Measurements from ENCODE around the gene WSCD2.

WSCD2 gene

DNA sequence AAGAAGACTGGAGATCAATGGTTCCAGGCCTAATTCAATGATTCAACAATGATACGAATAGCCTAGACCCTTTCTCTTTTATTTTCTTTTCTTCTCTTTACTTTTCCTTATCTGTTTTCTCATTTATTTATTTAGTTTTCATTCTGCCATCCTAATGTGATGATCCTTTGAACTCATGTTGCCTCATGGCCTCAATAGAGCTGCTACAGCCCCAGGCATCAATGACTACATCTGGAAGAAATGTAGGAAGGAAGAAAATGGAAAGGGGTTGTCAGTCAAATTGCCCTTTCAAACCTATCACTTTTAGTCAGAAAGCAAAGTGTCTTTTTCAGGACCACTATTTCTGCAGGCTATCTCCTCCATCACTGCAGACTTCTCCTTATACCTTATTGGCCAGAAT, 140.1 kb downstream of the WSCD2 start:
- DNase-seq (ENCODE audit: low spot score) = no peak

- DNase-seq (ENCODE audit: low spot score) = no peak
Measured at GRCh38 chr12:108270035-108270848, 141.2 kb downstream of the WSCD2 start.

DNA sequence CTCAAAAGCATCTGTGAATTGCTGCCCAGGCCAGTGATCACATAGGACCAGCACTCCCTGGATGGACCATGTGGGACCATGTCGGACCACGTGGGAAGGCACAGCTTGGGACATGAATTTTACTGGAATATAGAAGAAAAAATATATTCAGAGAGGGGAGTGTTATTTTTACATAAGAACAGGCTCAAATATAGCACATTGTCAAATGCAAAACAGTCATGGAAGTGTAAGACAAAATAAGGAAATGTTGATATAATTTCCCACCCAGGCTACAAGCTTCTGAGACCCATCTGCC, 141.7 kb downstream of the WSCD2 start:
- no peak for DNase-seq (ENCODE audit: low spot score)

- no peak for DNase-seq (ENCODE audit: low spot score)
Measured at GRCh38 chr12:108271951-108272872, 143.1 kb downstream of the WSCD2 start.

DNA sequence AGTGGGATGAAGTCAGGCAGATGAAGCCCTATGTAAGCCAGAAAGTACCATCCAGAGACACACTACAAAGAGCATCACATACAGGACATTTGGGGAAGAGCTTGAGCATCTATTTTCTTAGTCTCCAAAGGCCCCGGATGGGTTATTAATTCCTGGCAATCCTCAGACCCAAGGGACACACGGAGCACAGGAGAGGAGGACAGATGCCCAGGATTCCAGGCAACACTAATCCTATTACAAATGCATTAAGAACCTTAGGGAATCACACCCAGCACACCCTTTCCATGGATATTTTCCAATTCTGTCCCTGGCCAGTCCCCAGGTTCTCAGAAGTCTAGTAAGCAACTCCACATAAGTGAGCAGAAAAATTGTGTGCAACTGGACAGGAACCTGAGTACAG, 144.1 kb downstream of the WSCD2 start:
- DNase-seq (ENCODE audit: low spot score) = no peak

- DNase-seq (ENCODE audit: low spot score) = no peak
Measured at GRCh38 chr12:108277613-108278012, 148.5 kb downstream of the WSCD2 start.

GRCh38 chr12:108282160-108282559, 153.1 kb downstream of the WSCD2 start:
- DNase-seq (ENCODE audit: low spot score) = no peak

DNA sequence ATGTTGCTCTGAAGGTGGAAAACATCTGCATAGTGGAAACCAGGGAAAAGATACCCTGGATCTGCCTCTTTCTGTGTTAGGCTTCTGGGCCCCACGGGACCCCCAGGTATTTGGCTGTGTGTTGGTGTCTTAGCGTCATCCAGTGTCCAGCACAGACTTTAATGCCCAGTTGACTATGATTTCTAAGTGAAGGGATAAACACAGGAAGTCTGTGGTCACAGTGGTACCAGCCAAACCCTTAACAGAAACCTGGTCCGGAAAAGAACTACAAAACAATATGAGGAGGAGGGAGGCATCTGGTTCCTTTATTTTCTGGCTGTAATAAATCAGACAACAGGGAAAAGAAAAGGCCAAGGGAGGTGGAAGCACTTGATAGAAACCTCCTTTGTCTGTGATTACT, 153.6 kb downstream of the WSCD2 start:
- no peak for DNase-seq (ENCODE audit: low spot score)

- DNase-seq (ENCODE audit: low spot score) = no peak
Measured at GRCh38 chr12:108284163-108284562, 155.1 kb downstream of the WSCD2 start.

DNA sequence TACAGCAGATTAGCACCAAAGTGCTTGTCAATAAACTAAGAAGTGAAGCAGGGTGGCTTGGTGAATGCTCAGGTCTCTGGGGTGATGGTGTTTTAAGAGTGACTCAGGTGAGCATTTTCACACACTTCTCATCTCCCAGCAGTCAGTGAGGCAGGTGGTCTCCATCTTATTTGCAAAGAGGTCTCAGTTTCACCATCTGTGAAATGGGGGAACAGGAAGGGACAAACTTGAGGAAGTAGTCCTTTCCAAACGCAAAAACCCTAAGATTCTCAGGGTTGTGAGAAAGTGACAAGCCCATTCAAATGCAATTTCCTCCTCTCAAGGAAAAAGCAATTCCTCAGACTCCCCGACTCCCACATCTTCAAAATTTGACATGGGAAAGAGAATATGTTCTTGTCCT, 155.9 kb downstream of the WSCD2 start:
- no peak for DNase-seq (ENCODE audit: low spot score)

DNA sequence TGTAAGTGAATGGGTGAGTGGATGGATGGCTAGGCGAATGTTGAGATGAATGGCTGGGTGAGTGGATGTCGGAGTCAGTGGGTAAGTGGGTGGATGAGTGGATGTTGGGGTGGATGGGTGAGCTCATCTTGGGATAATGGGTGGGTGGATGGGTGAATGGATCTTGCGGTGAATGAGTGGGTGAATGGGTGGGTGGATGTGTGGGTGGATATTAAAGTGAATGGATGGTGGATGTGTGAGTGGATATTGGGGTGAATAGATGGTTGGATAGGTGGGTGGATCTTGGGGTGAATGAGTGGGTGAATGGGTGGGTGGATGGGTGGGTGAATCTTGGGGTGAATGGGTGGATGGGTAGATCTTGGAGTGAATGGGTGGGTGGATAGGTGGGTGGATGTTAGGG, 158.1 kb downstream of the WSCD2 start:
- DNase-seq (ENCODE audit: low spot score) = no peak

DNA sequence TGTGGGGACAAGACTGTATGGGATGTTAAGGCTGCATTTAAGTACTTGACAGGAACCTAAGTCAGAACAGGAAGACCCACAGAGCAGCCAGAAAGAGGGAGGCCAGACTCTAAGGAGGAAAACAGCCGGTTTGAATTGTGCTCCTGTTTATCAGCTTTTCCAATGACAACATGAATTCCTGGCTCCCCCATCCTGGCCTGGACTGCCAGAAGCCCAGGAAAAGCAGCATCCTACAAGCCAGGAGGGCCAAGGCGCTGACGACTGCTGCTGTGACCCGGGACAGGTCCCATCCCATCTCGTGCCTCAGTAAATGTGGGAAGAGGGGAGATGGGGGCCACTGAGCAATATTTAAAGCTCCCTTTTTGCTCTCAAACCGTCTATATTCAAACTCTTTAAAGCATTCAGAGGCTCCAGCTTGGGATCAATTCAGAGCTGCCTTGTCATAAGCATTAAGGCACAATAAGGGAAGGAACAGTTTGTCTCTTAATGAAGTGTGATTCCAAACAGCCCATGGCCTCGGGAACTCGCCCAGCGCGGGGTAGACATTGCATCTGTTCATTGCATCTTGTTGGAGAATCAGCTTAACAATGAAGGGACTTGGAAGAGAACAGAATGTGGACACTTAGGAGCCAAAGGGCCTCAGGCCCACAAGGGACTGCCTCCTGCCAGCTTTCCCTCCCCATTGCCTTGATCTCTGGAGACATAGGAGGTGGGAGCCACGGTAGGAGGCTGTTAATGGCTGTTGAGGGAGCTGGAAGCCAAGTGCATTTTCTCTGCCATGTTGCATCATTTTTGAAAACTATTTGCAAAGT, 160.5 kb downstream of the WSCD2 start:
- no peak for DNase-seq (ENCODE audit: low spot score)

GRCh38 chr12:108295641-108296040, 166.6 kb downstream of the WSCD2 start:
- DNase-seq (ENCODE audit: low spot score) = no peak

DNA sequence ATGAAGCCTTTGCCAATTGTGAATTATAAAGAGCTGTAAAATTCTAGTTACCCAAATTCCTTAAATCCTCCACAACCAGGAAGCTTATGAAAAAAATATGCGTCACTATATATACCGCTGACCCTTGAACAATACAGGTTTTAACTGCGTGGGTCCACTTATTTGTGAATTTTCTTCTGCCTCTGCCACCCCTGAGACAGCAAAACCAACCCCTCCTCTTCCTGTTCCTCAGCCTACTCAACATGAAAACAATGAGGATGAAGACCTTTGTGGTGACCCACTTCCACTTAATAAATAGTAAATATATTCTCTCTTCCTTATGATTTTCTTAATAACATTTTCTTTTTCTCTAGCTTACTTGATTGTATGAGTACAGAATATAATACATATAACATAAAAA, 167.9 kb downstream of the WSCD2 start:
- DNase-seq (ENCODE audit: low spot score) = no peak

GRCh38 chr12:108297424-108297823, 168.3 kb downstream of the WSCD2 start:
- no peak for DNase-seq (ENCODE audit: low spot score)

DNA sequence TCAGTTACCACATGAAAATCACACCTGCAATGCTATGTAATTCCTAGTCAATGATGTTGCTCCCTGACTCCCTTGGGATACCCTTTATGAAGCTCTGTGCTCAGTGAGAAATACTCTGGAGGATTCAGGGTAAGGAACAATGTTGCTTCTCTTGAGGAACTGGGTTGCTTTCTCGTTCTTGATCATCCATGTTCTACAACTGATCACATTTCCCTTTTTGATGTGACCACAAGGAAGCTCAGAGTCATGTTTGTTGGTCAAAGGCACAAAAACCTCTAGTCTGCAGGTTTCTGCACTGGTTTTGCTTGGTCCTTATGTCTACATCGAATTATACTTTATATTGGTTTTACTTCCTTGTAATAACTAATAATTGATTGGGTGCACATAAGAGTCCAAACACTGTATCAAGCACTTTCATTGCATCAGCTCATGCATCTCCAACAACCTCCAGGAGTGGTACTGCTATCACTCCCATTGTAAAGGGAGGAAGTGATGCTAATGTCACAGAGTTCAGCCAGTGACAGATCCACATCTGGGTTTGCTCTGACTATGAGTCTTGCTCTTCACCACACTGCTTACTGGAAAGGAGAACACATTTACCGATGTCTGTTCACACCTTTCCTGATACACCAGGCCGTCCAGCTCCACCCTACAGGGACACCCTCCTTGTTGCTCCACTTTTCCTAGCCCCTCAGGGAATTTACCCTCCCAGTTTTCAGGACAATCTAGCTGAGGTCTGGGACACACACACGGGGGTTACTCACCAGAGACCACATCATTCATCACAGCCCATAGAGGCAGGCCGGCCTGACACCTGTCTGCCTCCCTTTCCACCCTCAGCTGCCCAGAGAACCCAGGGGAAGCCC, 169.0 kb downstream of the WSCD2 start:
- DNase-seq (ENCODE audit: low spot score) = no peak

DNA sequence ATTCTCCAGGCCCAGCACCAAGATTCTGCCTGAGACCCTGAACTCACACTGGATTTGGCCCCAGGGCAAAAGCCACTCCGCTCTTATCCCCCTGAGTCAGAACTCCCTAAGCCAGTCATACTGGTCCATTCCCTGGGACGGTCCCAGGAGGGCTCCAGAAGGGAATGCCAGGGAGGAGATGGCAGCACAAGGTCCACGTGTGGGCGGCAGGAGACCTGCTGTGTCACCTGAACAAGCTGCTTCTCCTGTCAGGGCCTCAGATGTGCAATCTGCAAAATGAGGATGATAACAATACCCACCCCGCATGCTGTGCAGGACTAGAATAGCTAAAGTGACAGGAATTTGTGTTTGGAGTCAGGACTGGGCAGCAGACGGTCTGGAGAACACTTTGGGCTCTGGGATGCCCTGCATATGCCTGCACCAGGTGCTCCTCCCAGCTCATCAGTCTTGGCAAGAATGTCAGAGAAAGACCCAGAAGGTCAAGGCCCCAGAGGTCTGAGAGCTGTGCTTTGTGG, 169.7 kb downstream of the WSCD2 start:
- DNase-seq (ENCODE audit: low spot score) = no peak

DNA sequence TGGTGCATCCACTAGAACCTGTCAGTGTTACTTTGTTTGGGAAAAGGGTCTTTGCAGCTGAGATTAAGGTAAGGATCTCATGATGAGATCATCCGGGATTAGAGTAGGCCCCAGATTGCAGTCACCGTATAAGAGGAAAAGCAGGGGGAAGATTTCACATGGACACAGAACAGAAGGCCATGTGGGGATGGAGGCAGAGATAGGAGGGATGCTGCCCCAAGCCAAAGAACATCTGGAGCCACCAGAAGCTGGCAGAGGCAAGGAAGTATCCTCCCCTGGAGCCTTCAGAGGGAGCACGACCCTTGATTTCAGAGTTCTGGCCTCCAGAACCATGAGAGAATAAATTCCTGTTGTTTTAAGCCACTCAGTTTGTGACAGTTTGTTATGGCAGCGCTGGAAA, 170.4 kb downstream of the WSCD2 start:
- no peak for DNase-seq (ENCODE audit: low spot score)
